ENCODE data around the gene PTPRG.

The PTPRG gene

DNA sequence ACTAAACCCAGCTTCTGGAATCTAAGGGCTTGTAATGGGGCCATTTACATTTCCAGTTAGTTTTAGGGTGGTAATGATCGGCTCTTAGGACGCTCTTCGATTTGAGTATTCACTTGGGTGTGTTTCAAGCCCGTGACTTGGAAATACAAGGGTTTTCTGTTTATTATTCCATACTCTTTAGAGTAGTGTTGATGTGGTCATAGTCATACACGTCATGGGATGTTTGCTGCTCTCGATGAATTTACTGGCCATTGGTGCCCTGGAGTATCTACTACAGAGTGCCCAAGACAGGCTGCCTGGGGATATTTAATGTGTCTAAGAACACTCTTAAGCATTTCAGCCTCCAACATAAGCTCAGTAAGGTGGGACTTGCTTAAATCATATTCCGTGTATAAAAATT lies 64.1 kb downstream of the PTPRG start:
- no peak for DNase-seq

DNA sequence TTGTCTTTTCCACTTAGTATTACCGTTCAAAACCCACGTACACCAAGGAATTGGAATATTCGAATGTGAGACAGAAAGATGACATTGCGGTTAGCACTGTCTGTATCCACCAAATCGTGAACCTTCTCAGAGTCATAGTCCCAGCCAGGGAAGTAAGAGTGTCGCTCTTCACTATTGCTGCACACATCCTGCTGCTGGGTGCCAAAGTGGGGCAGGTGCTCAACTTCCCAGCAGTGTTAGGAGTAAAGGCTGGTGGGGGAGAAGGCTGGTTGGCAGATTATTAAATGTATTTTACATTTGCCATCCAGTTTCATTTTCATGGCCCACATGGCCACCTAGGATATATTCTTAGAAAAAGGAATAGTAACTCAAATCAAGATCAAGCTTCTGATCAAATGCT lies 65.1 kb downstream of the PTPRG start:
- DNase-seq = no peak

DNA sequence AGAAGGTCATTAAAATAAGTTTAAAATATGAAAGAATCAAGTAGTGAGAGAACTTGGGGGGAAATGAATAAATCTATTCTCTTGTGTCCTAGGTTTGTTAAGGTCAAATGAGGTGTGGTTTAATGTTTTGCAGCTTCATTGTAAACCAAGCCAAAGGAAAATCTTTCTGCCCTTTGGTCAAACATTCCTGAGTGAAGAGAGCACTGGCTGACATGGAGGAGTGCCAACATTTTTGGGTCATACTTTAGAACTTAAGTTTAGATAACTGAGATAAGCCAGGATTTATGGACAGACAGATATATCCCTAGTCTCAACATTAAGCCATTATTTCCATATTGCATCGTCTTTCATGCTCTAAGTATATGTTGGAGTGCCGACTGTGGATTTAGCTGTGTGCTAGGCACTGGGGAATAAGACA lies 66.4 kb downstream of the PTPRG start:
- no peak for DNase-seq

DNA sequence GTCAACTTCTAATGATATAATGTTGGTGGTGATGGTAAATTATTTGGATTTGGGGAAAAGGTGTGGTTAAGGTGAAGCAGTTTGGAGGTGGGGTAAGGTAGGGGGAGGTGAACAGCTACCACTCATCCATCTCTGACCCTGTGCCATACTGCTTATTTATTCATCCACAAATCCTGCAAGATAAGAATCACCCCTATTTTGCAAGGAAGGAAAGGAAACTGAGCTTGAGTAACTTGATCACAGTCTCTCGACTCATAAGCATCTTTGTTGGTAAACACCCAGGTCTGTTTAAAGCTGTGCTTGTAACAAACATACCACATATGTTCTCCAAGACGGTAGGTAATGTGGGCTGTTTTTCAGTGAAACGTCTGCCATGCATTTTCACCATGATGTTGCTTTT lies 67.3 kb downstream of the PTPRG start:
- DNase-seq = no peak

DNA sequence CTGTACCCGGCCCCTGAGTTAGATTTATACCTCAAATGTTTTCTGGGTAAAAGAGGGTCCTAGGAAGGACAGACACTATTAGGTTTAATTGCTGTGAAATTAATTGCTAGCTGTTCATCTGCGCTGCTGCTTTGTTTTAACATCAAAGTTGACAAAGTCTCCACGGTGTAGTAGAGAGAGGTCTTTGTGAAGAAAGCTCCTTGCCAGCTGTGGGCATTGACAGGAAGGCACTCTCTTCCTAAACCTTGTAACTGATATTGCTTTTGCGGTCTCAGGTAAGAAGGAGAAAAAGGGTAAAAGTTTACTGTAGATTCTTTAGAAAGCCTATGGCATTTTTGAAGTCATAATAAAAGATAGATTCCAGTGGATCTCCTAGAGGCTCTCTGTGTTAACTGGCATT lies 68.1 kb downstream of the PTPRG start:
- no peak for DNase-seq

DNA sequence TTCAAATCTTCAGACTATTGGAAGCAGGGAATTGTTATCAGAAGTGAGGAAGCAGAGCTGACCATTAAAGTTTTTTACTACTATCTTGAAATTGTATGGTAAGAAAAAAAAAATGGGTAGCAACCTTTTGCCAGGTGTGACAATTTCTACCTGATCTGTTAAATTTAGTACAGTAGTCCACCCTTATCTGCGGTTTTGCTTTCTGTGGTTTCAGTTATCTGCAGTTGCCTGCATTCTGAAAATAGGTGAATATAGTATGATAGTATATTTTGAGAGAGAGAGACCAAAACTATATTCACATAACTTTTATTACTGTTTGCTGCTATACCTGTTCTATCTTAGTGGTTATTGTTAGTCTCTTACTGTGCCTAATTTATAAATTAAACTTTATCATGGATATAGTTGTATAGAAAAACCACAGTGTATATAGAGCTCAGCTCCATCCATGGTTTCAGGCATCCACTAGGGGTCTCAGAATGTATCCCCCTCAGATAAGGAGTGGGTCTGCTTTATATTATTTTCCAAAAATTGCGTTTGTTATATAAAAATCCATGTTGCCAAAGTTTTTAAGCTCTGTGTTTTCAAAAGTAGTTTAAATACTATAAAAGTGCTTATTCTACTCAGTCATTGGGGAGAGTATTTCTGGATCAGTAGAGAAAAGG lies 69.9 kb downstream of the PTPRG start:
- no peak for DNase-seq

DNA sequence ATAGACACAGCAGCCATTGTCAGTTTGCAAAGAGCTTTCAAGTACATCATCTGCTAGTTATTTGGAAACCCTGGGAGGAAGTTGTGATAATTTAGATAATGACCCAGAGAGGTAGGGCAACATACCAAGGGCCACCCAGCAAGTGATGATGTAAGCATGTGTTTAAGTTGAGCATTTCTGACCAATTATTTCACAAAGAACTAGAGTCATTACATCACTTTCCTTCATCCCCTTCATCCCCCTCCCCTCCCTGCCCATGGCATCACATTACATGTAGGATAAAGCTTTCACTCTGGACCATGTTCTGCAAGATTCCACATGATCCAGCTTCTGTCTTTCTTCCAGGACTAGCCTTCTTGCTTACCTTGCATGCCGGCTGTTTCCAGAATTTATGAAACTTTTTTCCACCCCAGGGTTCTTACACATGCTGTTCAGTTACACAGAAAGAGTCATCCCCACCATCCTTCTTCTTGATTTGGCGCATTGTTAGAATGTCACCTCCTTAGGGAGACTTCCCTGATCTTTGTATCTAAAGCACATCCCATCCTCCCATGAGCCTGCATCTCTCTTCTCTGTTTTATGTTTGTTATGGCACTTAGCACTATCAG lies 71.3 kb downstream of the PTPRG start:
- DNase-seq = no peak

DNA sequence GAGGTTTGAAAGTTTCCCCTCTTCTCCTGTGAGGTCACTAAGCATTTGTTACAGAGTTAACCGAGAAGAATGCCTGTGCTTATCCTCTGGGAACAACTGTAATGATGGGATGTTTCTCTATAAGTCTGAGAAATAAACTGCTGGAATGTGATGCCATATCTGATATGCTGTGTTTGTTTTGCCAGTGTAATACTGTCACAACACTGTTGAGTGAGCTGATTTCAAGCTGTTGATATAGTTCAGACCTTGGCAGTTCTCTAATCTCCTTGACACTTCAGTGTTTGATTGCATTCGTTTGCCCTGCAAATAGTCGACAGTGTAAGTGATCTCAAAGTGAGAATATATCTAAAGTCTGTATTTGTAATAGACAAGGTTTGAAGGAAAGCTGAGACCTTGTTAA lies 73.3 kb downstream of the PTPRG start:
- DNase-seq = no peak

DNA sequence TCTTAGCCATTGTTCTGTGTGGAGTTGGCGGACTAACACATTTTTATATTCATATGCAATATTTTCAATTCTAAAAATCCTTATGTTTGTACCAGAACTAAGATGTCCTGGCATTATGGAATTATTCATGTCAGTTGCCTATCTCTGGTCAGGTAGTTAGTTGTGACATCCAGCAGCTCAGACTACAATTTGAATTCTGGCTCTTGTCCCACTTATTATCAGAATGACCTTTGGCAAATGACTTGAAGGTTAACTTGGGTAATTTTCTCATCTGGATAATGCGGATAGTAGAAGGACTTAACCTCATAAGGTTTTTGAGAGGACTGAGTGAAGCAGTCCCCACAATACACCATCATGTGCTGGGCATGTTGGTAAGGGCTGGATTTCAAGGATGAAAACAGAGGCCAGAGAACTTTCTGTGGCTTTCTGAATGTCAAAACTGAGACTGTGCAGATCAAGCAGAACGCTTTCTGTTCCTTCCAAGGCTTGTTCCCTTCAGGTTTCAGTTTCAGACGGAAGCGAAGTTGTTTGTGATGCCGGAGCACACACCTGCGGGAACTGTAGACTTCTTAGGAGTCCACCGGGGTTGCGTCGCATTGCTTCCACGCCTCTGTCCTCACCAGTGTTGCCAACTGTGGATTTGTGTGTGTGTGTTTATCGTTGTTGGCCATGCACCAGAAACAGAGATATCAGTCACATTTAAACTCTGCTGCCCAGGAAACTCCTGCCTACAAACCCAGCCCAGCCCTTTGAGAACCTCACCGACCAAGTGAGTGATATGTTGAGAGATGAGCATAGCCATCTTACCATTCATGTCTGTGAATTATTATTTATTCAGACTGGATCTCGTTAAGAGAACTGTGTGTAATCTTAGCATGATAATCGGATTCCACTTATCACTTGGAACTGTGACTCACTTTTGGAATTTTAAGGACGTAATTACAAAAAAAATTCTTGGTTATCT lies 76.0 kb downstream of the PTPRG start:
- DNase-seq = no peak

DNA sequence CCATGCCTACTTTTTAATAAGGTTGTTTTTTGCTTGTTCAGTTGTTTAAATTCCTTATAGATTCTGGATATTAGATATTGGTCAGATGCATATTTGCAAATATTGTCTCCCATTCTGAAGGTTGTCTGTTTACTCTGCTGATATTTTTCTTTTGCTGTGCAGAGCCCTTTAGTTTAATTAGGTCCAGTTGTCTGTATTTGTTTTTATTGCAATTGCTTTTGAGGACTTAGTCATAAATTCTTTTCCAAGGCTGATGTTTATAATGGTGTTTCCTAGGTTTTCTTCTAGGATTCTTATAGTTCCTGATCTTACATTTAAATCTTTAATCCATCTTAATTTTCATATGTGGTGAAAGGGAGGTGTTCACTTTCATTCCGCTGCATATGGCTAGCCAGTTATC lies 77.4 kb downstream of the PTPRG start:
- DNase-seq = no peak

DNA sequence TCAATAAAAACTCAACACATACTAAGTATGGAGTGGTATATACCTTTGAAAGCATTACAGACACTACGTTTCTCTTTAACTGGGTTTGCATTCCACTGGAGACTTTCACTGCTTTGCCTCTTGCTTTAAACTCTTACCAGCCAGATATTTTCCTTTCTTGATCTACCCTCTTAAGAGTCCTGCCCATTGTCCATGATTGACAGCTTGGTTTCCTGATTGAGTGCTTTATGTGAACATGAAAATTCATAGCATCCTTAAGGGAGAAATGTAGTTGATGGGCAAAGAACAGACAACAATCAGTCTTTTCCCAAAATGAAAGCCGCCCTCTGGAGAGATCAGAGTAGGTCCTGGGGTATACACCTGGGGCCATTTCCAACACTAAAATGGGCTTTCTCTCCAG lies 78.6 kb downstream of the PTPRG start:
- DNase-seq = no peak

DNA sequence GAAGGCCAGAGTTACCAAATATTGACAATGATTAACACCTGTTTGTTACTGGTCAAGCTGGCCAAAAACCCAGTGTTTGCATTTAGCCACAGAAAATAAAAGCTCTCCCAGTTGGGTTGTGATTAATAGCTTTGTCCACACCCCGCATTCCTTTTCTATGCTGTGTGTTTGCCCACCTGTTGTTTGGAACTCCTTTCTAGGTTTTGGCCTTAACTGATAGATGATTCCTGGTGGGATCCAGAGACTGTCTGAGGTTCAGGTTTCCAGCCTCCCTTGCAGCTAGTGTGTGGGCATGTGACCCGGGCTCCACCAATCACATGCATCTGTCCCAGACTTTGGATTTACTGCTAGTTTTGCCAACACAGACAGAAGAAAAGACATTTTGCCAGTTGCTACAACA lies 83.8 kb downstream of the PTPRG start:
- DNase-seq = no peak

DNA sequence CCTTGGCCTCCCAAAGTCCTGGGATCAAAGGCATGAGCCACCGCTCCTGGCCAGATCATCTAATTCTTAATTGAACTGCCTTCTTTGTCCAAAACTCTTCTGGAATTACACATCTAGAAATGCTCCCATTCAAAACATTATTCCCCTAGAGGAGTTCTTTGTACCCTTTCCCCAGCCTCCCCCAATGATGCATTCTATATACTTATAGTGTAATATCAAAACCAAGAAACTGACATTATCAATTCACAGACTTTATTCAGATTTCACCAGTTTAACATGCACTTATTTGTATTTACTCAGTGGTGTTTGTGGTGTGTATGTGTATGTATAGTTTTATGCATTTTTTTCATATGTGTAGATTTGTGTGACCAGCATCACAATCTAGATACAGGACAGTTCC lies 85.0 kb downstream of the PTPRG start:
- DNase-seq = no peak

DNA sequence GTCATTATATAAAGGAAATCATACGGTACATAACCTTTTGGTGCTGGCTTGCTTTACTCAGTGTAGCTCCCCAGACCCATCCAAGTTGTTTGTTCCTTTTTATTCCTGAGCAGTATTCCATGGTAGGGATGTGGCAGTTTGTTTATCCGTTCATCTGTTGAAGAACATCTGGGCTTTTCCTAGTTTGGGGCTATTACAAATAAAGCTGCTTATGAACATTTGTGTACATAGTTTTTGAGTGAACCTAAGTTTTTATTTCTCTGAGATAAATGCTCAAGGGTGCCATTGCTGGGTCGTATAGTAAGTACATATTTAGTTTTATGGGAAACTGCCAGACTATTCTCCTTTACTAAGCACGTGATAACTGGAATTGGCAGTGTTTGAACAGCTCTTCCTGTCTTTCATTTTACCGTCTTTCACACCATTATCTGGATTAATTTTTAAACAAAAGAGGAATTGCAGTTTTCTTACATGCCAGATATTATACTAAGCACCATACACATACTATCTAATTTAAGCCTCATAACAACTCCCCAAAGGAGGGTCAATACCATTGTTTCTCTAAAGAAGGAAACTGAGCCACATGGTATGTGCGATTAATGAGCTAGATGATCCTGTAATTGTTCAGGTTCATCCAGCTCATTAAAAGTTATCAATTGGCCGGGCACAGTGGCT lies 85.6 kb downstream of the PTPRG start:
- no peak for DNase-seq

DNA sequence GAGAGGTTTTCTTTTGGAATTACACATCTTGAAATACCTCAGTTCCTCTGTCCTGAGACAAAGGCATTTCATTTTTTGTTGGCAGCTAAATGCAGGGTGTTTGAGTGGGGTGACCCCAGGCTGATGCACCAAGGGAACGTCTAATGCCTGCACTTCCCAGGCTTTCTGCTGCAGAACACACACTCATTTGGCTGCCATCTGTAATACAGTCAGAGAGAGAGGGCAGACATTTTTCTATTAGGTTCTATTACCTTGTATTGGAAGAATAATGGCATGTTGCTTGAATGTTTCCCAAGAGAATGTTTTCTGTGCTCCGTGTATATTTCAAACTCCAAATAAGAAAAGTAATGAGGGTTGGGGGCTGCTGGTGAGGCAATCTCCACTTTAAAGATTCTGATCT lies 87.1 kb downstream of the PTPRG start:
- DNase-seq = no peak

DNA sequence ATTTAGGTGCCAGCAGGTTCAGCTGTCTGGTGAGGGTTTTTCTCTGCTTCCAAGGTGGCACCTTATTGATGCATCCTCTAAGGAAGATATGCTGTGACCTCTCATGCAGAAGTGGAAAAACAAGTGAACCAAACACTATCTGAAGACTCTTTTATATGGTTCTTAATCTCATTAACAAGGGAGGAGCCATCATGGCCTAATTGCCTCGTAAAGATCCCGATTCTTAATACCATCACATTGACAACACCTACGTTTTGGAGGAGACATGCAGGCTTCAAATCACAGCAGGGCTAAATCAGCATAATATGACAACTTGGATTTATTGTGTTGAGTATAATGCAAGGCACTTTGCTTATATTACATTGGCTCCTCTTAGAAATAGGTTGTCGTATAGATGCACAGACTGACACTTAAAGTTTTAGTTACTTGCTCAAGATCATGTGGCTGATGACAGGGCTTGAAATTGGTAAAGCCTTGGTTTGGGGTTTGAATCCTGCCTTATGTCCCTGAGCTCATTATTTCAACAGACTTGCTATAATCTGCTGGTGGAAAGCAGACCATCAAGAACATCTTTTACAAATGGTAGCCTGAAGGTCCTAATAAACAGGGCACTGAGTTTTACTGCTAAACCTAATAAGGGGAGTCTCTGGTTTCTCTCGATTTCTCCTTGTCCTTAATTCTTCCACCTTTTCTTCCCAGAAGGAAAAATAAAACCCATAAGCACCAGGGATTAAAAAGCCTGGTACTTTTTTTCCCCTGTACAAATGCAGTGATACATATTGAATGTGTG lies 88.2 kb downstream of the PTPRG start:
- no peak for DNase-seq

DNA sequence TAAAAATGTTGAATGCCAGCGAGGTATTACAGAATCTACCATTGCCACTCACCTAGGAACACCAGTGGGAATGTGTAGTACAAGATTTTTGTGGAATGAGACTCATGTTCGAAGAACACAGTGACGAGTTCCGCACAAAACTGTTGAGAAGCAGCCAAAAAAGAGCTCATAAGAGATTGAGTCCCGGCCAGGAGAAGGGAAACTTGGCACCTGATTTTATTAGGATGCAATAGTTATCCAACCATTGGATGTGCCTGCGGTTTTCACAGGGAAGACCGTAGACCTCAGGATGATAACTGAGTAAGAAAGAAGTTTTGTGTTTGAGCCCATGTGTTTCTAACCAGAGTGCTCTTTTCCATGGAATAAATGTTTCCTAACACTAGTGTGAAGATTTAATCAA lies 88.9 kb downstream of the PTPRG start:
- DNase-seq = no peak

DNA sequence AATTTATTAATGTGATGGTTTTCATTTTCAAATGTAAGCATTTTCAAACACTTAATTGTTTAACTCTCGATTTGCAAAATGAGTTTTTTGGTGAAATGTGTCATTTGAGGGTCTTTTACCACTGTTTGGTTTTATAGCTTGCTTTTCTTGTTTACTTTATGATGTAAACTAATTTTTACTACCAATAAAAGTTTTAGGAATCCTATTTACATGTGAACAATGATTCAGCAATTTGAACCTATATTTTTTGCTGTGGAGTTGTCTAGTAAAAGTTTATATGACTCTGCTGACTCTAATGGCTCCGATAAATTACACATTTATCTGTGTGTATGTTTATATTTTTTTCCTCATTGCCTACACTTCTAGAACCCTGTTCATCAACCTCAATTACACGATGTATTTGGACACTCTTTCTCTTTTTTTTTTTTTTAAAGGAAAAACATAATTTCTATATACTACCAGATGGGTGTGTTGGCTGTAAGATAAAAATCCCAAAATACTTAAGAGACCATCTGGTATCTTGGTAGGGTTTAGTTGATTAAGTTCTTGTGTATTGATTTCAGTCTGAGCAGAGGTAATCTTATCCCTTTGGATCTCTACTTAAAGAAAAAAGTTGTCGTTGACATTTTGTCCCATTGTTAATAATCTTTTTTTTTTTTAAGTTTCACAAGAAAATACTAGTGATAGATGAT lies 89.5 kb downstream of the PTPRG start:
- DNase-seq = no peak

DNA sequence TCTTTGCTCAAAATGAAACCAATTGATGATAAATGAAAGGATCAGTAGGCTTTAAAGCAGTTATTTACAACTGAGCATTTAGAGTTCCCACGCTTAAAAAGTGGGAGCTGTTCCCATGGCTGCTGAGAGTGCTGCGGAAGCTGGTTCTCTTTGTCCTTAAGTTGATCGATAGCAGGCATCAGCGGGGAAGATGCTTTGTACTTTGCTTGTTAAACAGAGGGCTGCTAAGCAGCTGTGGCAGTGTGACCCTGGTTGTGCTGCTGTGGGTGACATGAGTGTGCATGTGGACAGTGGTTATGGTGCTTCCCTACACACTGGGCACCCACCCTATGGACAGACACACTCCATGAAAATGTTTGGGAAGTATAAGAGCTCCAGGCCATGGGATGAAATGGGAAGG lies 96.3 kb downstream of the PTPRG start:
- DNase-seq = no peak

DNA sequence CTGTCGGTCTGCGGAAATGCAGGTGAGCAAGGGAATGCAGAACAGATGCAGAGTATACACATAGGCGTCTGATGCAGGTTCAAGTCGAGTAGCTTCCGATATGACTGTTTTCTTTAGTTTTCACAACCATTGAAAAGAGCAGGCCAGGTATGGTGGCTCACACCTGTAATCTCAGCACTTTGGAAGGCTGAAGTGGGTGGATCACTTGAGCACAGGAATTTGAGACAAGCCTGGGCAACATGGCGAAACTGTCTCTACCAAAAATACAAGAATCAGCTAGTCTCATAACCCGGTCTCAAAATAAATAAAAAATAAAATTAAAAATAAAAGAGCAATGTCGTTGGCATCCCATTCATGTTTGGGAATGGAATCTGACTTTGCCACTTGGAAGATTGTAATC lies 101.5 kb downstream of the PTPRG start:
- no peak for DNase-seq

DNA sequence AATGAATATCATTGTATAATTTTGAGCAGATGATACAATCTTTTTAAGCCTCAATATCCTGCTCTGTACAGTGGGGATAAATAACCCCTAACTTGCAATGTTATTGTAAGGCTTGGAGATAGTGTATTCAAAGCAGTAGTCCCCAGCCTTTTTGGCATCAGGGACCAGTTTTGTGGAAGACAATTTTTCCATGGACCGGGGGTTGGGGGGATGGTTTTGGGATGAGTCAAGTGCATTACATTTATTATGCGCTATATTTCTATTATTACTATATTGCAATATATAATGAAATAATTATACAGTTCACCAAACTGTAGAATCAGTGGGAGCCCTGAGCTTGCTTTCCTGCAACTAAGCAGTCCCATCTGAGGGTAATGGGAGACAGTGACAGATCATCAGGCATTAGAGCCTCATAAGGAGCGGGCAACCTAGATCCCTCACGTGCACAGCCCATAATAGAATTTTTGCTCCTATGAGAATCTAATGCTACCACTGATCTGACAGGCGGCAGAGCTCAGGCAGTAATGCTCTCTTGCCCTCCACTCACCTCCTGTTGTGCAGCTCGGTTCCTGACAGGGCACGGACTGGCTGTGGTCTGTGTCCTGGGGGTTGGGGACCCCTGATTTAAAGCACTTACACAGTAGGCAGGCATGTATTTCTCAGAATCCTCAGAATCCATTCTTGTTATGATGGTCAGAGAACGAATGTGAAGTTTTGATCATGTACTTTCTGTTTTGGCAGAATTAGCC lies 102.2 kb downstream of the PTPRG start:
- DNase-seq = no peak

All from activated CD4-positive, alpha-beta T cell treated with anti-CD3 and anti-CD28 coated beads, Interleukin-2, amount 50 U/mL, for 48 hours (primary cell).